ENCODE measurements around the gene NPAS3. TPM values are rescaled to one million over a fixed set of nuclear protein-coding genes. Genes with fewer than 3 reads are reported as not detected.

The NPAS3 gene
- polyA plus RNA-seq, 2 of the 4 experiments (the other 2 are of a cell fraction) = not detected

GRCh38 chr14:33834466-33835260 lies 896.0 kb downstream of the NPAS3 start:
- FAIRE-seq (no peak), DNase-seq (ENCODE audit: low read depth in 1 of 2, low spot score in 1 of 2) (no peak), ATAC-seq (no peak)
- Histone ChIP-seq H3K4me3 (no peak overlapping the region), H3K4me1 (no peaks in the 10 kb centered on the region), H3K9me3 (no peaks in the 10 kb centered on the region), H3K27ac (no peak overlapping the region), H3K4me2 (no peak overlapping the region)
- whole genome bisulfite sequencing (ENCODE audit: missing lambda C conversion rate) = 48% methylated on average over 8 of the region's 8 CpGs
- POLR2A ChIA-PET = no interaction called here
- no peak for TF ChIP-seq KDM1A (IDR thresholded peaks at IDR 0.05; ENCODE audit: low read depth)
- CTCF ChIA-PET = interaction anchor here (1.2 to 5.1 kb wide), 7 partner anchors 15 to 467 kb away, joined by 3 to 66 read pairs (median 4); no protein-coding TSS in a partner anchor

GRCh38 chr14:33835261-33835655 lies 896.6 kb downstream of the NPAS3 start:
- H3K4me2 ChIP-seq = no peak overlapping the region
- DNase-seq (ENCODE audit: low read depth in 1 of 2, low spot score in 1 of 2) (no peak), ATAC-seq (no peak), FAIRE-seq (no peak)
- TF ChIP-seq RNF2 (IDR thresholded peaks at IDR 0.05; ENCODE audit: borderline replicate concordance, low read depth) (no peak), TFCP2L1 (CRISPR knock-in tag; IDR thresholded peaks at IDR 0.05) (no peak), HOXA7 (CRISPR knock-in tag; IDR thresholded peaks at IDR 0.05) (no peak), PHF8 (IDR thresholded peaks at IDR 0.05; ENCODE audit: borderline replicate concordance, low read depth) (no peak), PBX3 (IDR thresholded peaks at IDR 0.05) (no peak), ATOH8 (CRISPR knock-in tag; IDR thresholded peaks at IDR 0.05; ENCODE audit: low read depth) (no peak), MAZ (IDR thresholded peaks at IDR 0.05; ENCODE audit: borderline replicate concordance, low read depth, low read length) (no peak), USF2 (IDR thresholded peaks at IDR 0.05) (no peak), RFX5 (IDR thresholded peaks at IDR 0.05) (no peak), CHD2 (IDR thresholded peaks at IDR 0.05; ENCODE audit: low read length, partially characterized antibody) (no peak), MAFK (IDR thresholded peaks at IDR 0.05; ENCODE audit: partially characterized antibody) (no peak), MAX (IDR thresholded peaks at IDR 0.05) (no peak), BCL3 (IDR thresholded peaks at IDR 0.05) (no peak), KDM5A (IDR thresholded peaks at IDR 0.05) (no peak), POLR2AphosphoS2 (conservative IDR thresholded peaks at IDR 0.05; ENCODE audit: low read length) (no peak), FOSL2 (IDR thresholded peaks at IDR 0.05) (no peak), FOSL2 (CRISPR knock-in tag; IDR thresholded peaks at IDR 0.05) (no peak), JUNB (IDR thresholded peaks at IDR 0.05) (no peak)
- 44% methylated on average over 6 of the region's 6 CpGs for WGBS (ENCODE audit: missing lambda C conversion rate)
- H3K9me3 ChIP-seq = no peaks in the 10 kb centered on the region
- CTCF ChIA-PET = interaction anchor here (1.2 to 5.1 kb wide), 5 partner anchors 14 to 466 kb away, joined by 3 to 66 read pairs (median 4); no protein-coding TSS in a partner anchor
- H3K4me3 ChIP-seq = no peak overlapping the region
- POLR2A ChIA-PET = no interaction called here
- H3K27ac ChIP-seq = no peak overlapping the region
- H3K4me1 ChIP-seq = no peaks in the 10 kb centered on the region

GRCh38 chr14:33835677-33836076 lies 897.0 kb downstream of the NPAS3 start:
- 54% methylated on average over 3 of the region's 3 CpGs for WGBS (ENCODE audit: missing lambda C conversion rate)
- no peak overlapping the region for H3K4me2 ChIP-seq
- ATAC-seq (no peak), DNase-seq (ENCODE audit: low read depth in 1 of 2, low spot score in 1 of 2) (no peak), FAIRE-seq (no peak)
- no peak for TF ChIP-seq RCOR1 (IDR thresholded peaks at IDR 0.05; ENCODE audit: low read depth, low read length)
- no peak for TF ChIP-seq USF2 (IDR thresholded peaks at IDR 0.05)
- no peak for TF ChIP-seq SREBF2 (IDR thresholded peaks at IDR 0.05)
- TF ChIP-seq HEYL (CRISPR knock-in tag; IDR thresholded peaks at IDR 0.05) = no peak
- TF ChIP-seq EHF (CRISPR knock-in tag; IDR thresholded peaks at IDR 0.05) = no peak
- no peak for TF ChIP-seq ZSCAN20 (CRISPR knock-in tag; IDR thresholded peaks at IDR 0.05)
- ChIA-PET POLR2A (no interaction called here), CTCF (interaction anchor here (0.5 to 5.1 kb wide), 6 partner anchors 14 to 1137 kb away, joined by 3 to 66 read pairs (median 4); no protein-coding TSS in a partner anchor)
- H3K9me3 ChIP-seq = no peaks in the 10 kb centered on the region
- H3K27ac ChIP-seq = no peak overlapping the region
- no peak overlapping the region for H3K4me3 ChIP-seq
- no peaks in the 10 kb centered on the region for H3K4me1 ChIP-seq

All from A549 (cell line).